ENCODE data around the gene KIT.

The KIT gene

DNA sequence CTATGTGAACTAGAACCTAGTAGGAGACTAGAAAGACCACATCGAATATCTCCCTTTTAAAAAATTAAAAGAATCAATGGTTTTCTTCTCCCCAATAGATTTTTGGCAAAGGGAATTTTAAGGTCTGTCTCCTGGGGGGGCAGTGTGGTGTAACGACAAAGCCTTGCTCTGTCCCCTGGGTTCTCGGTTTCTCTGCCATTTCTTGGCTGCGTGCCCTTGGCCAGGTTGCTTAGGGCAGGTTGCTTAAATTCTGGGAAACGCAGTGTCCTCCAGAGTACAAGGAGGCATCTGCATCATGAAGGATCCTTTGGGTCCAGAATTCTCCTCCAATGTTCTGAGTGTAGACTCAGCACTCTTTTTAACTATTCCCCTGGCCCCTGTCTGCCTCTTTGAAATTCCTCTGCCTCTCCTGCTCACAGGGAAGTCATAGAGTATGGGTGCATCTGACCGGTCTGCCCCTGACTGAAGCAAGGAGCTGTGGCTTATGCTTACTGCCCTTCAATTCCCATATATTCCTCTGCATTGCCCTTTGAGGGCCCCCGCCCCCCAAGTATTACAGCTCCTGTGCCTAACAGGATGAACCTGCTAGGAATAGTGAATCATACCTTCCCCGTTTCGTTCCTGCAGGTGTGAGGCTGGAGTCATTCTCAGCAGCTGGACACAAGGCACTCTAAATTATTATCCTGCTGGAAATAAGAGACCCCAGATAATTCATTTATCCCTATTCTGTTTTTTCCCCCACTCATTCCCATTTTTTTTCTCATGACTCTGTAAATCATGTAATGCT, 2.2 kb downstream of the KIT start:
- in situ Hi-C loops (cut with MboI; ENCODE audit: low sequenced_read_pairs), result no loop called here

DNA sequence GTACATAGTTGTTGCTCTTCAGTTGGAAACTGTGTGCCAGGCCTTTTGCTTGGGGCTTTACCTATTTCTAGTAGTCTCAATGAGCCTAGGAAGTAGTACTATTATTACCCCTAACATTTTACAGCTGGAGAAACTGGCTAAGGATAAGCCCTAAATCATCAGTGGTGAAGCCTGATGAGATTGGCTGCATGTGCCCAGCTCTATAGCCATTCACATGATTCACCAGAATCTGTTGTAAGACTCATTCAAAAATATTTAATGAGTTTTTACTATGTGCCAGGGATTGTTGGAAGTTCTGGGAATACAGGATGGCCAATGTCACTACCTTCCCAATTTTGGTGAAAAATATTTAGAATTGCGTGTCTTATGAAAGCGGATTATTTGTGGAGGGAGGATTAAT, 2.8 kb downstream of the KIT start:
- in situ Hi-C loops (cut with MboI; ENCODE audit: low sequenced_read_pairs), result no loop called here

DNA sequence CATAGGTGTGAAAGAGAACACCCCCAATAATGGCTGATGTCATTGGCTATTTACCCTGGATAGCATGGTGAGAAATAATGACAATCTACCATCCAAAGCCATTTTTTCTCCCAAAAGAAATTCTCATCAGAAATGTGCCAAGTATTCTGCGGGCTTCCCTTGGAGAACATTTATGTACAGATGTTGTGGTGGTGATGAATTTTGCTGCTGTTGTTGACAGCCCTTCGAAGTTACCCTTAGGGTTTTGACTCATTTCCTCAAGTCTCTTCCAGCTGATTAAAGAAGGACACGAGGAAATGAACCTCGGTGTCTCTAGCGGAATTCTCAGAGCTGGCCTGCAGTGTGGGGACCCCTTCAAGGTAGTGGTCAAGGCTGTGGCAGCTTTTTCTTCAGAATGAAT, 3.4 kb downstream of the KIT start:
- in situ Hi-C loops (cut with MboI; ENCODE audit: low sequenced_read_pairs), result no loop called here

DNA sequence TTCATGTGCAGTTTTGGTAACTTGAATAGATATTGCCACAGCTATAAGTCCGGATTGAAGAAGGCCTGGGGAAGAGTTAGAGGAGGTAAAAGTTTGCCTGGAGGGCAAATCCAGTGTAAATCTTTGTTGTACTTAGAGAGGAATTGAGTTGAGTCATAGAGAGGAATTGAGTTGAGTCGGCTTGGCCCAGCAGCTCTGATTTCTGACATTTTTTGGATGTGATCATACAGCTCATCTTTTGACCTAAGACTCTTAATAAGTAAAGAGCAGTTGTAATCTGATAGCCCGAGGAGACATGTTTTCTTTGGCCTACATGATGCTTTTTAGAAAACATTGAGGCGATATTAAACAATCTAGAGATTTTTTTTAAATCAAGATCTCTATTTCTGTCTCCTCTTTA, 3.9 kb downstream of the KIT start:
- in situ Hi-C loops (cut with MboI; ENCODE audit: low sequenced_read_pairs), result no loop called here

DNA sequence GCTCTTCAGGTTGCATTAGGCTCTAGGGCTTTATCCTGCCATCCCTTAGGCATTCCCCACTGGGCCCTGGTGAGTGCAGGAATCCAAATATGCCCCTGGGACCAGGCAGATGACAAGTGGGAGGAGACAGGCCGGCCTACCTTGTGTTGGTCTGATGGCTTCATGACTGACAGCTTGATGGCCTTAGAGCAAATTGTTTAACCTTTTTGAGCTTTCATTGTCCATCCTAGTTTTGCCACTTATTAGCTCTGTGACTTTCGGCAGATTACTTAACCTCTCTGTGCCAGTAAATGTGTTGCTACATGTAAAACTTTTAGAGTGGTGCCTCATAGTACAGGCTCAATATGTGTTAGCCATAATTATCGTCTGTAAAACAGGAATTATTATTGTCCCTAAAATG, 4.4 kb downstream of the KIT start:
- in situ Hi-C loops (cut with MboI; ENCODE audit: low sequenced_read_pairs), result no loop called here

DNA sequence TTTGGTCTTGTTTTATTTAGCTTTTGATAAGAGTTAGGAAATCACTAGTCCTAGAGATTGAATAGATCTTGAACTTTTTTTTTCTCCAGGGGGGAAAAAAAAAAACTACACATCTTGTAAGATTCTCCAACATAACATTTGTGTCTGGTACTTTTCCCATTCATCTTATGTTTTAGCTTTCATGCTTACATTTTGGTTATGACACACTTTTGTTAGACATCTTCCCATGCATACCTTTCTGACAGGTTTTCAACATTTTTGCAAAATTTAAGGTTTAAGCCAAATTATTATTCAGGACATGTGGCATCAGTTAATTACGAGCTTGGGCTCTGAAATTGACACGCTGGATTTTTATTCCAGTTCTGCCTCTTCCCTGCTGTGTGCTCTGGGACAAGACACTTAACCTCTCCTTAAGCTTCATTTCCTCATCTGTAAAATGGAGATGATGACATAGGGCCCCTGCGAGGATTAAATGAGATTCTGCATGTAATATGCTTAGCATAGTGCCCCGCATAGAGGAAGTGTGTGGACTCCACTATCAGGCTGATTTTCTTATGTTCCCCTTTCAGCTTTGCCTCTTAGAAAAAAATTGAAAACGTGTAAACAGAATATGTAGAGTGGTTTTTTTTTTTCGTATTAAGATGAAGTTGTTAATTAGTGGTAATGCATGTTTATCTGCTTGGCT, 5.3 kb downstream of the KIT start:
- in situ Hi-C loops (cut with MboI; ENCODE audit: low sequenced_read_pairs), result no loop called here

DNA sequence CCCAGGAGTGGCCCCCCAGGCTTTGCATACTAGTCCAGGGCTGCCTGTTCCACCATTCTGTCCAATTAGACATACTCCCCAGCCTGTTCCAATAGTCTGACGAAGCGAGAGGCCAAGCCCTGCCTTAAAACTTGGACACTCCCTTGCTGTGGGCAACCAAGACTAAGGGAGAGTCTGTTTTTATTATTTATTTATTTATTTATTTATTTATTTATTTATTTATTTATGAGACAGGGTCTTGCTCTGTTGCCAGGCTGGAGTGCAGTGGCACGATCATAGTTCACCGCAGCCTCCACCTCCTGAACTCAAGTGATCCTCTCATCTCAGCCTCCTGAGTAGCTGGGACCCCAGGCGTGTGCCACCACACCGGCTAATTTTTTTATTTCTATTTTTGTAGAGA, 6.6 kb downstream of the KIT start:
- in situ Hi-C loops (cut with MboI; ENCODE audit: low sequenced_read_pairs), result no loop called here

DNA sequence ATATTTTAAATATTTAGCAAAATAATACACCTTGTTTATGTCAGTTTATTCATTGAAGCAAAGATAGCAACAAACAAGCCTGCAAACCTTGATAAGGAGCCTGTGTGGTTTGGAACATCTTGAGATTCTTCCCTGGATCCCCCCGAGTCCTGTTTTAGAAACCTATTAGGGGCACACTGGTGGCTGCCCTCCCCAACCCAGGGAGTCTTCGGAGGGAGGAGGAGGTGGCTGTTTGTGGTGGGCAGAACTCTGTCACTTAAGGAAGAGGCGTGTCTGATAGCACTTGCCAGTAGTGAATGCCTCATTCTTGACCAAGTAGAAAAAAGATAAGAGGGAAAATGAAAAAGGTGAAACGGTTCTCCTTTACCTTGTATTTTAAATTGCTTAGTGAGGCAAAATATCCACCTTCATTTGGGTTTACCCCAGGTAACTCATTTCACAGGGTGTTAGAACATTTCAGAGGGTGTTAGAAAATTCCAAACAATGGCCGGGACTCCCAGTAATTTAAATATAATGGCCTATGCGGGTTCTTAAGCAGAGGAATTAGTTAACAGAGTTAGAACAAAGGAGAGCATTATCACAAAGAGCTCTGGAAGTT, 10.4 kb downstream of the KIT start:
- in situ Hi-C loops (cut with MboI; ENCODE audit: low sequenced_read_pairs), result no loop called here

DNA sequence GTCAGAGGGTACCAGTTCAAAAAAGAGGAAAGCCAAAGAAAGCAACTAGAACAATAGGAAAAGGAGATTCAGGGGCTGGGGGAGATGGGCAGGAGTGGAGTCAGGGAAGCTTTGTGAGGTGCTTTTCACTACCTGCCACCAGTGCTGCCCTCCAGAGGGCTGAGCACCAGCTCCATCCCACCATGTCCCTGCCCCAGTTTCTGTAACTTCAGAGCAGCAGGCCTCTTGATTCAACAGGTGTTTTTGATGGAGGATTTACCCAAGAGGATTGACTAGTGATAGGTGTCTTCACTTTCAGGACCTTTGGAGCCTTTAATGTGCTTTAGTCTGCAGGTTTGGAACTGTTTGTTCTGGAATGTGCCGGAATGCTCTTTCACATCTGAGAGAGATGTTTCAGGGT, 12.1 kb downstream of the KIT start:
- in situ Hi-C loops (cut with MboI; ENCODE audit: low sequenced_read_pairs), result no loop called here

DNA sequence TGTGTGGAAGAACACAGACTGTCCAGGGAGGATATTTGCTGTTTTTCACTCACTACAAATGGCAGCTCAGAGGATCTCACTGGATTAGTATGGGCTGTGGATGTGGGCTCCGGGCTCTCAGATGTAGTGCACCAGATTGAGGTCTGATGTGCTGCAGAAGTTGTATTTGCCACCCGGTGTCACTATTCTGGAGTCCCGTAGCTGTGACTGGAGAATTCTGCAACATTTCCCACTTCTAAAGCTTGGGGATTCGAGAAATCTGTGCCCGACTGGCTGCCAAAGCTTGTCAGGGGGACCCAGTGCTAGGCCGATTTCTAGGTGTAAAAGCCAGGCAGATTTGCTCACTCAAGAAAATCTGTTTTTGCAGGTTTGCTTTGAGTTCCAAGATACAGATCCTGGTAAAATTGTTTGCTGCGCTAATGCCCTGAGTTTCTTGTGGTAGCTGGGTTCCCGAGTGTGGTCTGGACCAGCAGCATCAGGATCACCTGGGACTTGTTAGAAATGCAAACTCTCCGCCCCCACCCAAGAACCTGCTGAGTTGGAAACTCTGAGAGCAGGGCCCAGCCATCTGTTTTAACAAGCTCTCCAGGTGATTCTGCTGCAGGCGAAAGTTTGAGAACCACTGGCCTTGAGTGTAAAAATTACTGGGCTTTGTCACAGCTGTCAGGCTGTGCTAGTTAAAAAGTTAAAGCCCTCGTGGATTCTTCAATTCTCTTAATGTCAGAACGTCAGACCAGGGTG, 18.1 kb downstream of the KIT start:
- in situ Hi-C loops (cut with MboI; ENCODE audit: low sequenced_read_pairs), result no loop called here

DNA sequence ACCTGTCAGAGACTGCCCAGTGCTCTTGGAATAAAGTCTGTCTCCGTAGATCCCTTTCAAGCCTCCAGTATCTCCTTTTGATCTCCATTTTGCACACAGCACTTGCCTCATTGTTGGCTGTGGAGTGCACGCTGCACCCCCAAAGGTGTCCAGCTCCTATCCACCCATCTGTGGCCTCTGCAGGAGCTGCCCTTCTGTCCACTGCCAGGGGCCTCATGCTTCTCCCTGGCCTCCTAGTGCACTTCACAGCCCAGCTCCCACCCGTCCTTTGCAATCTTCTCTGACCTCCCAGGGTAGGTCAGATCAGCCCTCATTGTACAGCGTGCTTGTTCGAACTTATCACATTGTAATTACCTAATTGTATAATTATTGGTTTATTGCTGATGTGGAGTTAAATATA, 18.9 kb downstream of the KIT start:
- in situ Hi-C loops (cut with MboI; ENCODE audit: low sequenced_read_pairs), result no loop called here

DNA sequence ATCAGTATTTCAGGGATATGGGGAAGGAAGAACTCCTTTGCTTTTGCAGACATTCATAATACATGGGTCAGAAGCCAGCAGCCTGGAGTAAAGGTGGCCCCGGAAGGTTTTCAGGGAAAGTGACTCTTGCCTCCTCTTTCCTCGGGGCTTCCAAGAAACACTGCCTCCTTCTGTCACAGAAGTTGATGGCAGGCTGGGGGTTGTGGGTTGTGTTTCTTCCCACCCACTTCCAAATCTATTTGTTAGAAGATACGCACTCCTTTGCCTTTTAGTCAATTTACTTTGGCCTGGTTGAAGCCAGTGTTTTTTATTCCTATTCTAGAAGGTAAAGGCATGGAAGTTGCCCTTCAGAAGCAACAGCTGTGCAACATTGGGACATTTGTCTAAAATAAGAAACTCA, 19.7 kb downstream of the KIT start:
- in situ Hi-C loops (cut with MboI; ENCODE audit: low sequenced_read_pairs), result no loop called here

DNA sequence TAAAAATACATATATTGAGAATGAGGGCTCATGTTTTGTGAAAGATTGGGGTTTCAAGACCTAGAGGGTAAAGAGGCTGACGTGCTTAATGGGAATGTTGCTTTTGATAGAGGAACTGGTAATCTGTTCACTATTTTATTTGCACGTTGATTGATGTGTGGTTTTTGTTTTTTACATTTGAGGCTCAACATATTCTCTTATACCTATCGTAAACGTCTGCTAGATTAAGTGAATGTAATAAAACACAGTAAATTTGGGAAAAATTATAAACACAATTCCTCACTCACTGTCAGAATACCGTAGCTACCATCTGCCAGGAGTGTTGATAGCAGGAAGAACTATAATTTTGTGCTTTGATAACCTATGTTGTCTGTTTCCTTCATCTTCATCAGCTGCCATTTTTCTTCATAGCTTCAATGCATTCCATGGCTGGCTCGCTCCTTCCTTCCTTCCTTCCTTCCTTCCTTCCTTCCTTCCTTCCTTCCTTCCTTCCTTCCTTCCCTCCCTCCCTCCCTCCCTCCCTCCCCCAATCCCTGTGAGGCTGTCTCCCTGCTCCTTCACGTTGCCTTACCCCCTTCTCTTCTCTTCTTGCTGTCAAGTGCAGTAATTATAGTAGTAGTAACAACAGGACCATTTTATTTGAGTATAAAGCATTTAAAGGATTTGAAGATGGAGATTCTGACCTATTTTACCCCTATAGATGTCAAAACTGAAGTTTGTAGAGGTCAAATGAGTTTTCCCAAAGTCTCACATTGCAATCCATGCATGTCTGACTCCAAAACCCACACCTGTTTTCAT, 20.3 kb downstream of the KIT start:
- in situ Hi-C loops (cut with MboI; ENCODE audit: low sequenced_read_pairs), result no loop called here

DNA sequence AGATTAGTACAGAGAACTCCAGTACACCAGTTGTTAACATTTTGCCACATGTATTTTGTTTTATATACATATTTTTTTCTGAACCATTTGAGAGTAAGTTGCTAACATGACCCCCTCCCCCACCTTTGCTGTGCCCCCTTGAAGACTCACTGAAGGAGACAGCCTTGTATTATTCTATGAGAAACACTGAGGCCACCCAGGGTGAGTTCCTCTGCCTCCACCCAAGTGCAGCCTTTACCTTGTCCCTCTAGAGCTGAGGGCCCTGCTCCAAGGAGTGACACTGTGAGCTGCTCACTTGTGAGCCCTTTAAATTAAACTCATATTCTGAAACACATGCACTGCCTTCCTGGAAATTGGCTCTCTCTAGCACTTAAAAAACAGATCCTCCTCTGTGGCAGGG, 21.1 kb downstream of the KIT start:
- in situ Hi-C loops (cut with MboI; ENCODE audit: low sequenced_read_pairs), result no loop called here

DNA sequence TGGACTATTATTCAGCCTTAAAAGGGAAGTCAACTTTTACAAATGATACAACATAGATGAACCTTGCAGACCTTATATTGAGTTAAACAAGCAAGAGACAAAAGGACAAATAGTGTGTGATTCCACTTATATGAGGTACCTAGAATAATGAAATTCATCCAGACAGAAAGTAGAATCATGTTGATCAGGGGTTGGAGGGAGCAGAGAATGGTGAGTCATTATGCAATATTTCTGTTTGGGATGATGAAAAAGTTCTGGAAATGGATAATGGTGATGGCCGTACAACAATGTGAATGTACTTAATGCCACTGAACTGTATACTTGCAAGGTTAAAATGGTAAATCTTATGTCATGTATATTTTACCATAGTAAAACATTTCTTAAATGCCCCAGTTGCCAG, 22.1 kb downstream of the KIT start:
- in situ Hi-C loops (cut with MboI; ENCODE audit: low sequenced_read_pairs), result loop anchor here (10.0 kb wide), 1 partner anchor 155 kb away; no protein-coding TSS in a partner anchor

DNA sequence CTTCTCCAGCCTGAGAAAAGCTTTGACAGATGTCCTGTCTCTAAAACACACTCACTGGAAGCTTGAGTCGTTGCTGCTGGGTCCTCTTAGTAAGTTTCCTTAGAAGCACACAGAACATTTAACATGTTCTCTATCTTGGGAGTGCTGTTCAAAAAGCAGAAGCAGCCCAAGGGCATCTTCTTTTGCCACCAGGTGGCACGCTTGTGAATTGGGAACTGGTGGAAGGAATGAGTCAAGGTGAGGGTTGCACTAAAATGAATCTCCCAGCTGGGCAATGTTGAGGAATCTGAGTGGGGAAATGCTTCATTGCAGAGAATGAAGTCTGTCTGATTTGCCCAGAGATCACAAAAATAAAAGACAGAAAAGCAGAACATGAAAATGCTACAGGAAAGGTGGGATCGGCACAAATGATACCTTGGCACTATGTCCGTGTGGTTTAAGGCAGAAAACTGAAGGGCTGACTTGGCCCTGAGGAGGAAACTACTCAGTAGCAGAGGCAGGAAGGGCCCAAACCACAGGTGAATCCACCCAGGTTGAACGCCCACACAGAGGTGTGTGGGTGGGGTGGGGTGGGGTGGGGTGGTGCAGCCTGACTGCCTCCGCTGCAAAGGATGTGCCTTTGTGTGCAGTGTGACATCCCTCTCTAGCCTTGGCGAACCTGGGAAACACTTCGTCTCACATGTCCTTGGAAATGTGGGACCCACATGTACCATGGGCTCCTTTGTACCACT, 26.0 kb downstream of the KIT start:
- in situ Hi-C loops (cut with MboI; ENCODE audit: low sequenced_read_pairs), result loop anchor here (10.0 kb wide), 1 partner anchor 151 kb away; no protein-coding TSS in a partner anchor

DNA sequence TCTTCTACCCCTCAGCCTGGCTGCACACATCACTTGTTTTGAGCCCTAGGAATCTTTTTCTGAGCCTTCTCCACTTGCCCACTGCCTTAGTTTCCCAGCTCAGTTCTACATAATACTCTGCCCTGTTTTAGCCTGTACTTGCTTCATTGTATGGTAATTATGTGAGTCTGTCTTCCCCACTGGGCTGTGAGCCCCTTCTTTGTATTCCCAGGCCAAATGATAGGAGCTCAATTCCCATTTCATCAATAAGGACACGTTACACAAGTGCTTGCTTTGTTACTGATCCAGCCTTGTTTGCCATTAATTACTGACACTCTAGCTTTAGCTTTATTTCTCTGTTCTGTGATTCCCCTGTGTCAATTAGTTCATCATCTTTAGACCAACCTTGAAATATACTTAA, 28.1 kb downstream of the KIT start:
- in situ Hi-C loops (cut with MboI; ENCODE audit: low sequenced_read_pairs), result loop anchor here (10.0 kb wide), 1 partner anchor 149 kb away; no protein-coding TSS in a partner anchor

DNA sequence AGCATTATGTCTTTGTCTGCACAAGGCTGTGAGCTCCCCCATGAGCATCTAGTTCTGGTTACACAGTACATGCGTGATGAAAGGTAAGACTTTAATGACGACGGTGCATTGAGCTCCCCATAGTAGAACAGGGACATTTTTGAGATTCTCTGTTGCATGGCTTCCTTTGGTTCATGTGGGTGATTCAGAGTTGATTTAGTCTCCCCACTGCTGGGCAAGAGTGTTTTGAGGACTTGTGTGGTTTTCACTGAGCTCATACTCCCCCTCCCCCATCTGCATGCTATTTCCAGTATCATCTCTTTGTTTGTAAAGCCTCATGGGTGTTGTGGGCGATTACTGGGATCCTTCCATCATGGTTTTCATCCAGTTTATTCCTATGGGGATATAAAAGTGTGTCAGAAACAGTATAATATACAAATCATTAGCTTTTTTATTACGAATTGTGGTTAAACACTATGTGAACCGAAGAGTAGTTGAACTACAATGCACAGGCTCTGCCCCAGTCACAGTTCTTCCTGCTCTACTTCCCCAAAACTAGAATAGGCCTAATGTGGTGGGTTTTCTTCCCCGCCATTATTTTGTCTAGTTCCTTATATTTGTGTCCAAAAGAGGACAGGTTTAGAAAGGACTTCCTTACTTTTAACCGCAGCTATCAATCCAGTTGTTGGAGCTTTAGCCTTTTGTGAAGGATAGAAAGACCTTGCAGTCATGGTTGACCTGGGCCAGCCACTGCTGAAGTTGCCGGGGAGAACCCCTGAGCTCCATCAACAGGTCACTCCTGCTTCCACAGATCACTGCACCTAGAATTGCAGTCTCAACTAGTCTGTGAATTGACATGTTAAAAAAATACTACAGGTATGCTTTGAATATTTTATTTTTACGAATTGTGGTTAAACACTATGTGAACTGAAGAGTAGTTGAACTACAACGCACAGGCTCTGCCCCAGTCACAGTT, 30.4 kb downstream of the KIT start:
- in situ Hi-C loops (cut with MboI; ENCODE audit: low sequenced_read_pairs), result loop anchor here (10.0 kb wide), 1 partner anchor 147 kb away; no protein-coding TSS in a partner anchor

DNA sequence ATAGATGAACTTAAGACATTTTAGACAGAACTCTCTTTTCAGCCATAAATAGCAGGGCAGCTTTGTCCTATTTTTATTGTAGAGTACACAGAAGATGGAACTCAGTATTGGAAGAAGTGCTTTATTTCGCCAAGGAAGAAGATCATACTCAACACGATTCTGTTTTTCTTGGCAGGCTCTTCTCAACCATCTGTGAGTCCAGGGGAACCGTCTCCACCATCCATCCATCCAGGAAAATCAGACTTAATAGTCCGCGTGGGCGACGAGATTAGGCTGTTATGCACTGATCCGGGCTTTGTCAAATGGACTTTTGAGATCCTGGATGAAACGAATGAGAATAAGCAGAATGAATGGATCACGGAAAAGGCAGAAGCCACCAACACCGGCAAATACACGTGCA, 37.6 kb downstream of the KIT start:
- in situ Hi-C loops (cut with MboI; ENCODE audit: low sequenced_read_pairs), result no loop called here

Data from HL-60/S4 (cell line).